ENCODE measurements around the gene TNNC2. TPM values are rescaled to one million over a fixed set of nuclear protein-coding genes. Genes with fewer than 3 reads are reported as not detected.

Gene TNNC2
- polyA plus RNA-seq, 3 donors = 0.71 to 1.2 (median 1.0) TPM

DNA sequence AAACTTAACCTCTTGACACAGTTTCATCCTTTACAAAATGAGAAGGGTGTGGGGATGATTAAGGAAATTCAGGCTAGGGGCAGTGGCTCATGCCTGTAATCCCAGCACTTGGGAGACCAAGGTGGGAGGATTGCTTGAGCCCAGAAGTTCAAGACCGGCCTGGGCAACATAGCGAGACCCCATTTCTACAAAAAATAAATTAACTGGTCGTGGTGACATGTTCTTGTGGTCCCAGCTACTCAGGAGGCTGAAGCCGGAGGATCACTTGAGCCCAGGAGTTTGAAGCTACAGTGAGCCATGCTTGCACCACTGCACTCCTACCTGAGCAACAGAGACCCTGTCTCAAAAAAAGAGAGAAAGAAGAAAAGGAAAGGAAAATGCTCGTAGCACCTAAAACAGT, 39.3 kb upstream of the TNNC2 start:
- Mint-ChIP-seq H3K27me3 (ENCODE audit: low read depth in 3 of 3) (peaks cover 0 to 3% (median 0%) of the 10 kb centered on the region in 3 donors), H3K4me1 (peaks cover 4% of the 10 kb centered on the region), H3K27ac (peak overlapping the region in 1 of 7 donors; percentile 63), H3K9me3 (no peaks in the 10 kb centered on the region), H3K4me3 (no peak overlapping the region), H3K36me3 (peaks cover 4 to 10% of the 10 kb centered on the region in 2 donors)
- Histone ChIP-seq H3K27ac (ENCODE audit: low read depth in 1 of 2, low read length in 2 of 2) (no peak overlapping the region), H4K20me1 (ENCODE audit: insufficient read depth, low read length) (no peaks in the 10 kb centered on the region), H3K4me2 (replicated peaks; ENCODE audit: extremely low read depth, low read length, poor library complexity, severe bottlenecking) (no peak overlapping the region), H3K27me3 (ENCODE audit: control insufficient read depth in 2 of 2, insufficient read depth in 2 of 2, low read length in 2 of 2) (no peaks in the 10 kb centered on the region), H3K79me2 (ENCODE audit: insufficient read depth, low read length) (peaks cover 4% of the 10 kb centered on the region), H3K36me3 (replicated peaks in 1 of 2; ENCODE audit: control insufficient read depth in 1 of 2, insufficient read depth in 2 of 2, low read length in 2 of 2) (no peaks in the 10 kb centered on the region), H3K9ac (ENCODE audit: insufficient read depth, low read length, poor library complexity, severe bottlenecking) (no peak overlapping the region), H3K9me3 (replicated peaks in 1 of 2; ENCODE audit: control insufficient read depth in 1 of 2, insufficient read depth in 1 of 2, low read length in 2 of 2) (no peaks in the 10 kb centered on the region), H2AFZ (ENCODE audit: insufficient read depth, low read depth, low read length, poor library complexity, severe bottlenecking) (no peak overlapping the region), H3K4me3 (replicated peaks in 1 of 3; ENCODE audit: low read depth in 2 of 3, low read length in 3 of 3) (no peak overlapping the region), H3K4me1 (ENCODE audit: control insufficient read depth in 1 of 2, insufficient read depth in 2 of 2, low read length in 2 of 2) (no peaks in the 10 kb centered on the region)
- intact Hi-C loops (cut with micrococcal nuclease) = no loop called here
- WGBS (ENCODE audit: insufficient coverage) = no CpG with 5 or more reads among the region's 5 CpGs
- DNase-seq = no peak
- TF ChIP-seq CTCF (IDR thresholded peaks at IDR 0.05) = no peak

- no peaks in the 10 kb centered on the region for H4K20me1 ChIP-seq (ENCODE audit: insufficient read depth, low read length)
- no peak for TF ChIP-seq CTCF (IDR thresholded peaks at IDR 0.05)
- peaks cover 14% of the 10 kb centered on the region for H3K79me2 ChIP-seq (ENCODE audit: insufficient read depth, low read length)
- no peak overlapping the region for H3K9ac ChIP-seq (ENCODE audit: insufficient read depth, low read length, poor library complexity, severe bottlenecking)
- H3K27ac ChIP-seq (ENCODE audit: low read depth in 1 of 2, low read length in 2 of 2) = no peak overlapping the region
- H3K27me3 ChIP-seq (ENCODE audit: control insufficient read depth in 2 of 2, insufficient read depth in 2 of 2, low read length in 2 of 2) = no peaks in the 10 kb centered on the region
- Mint-ChIP-seq H3K36me3 (peaks cover 2 to 11% of the 10 kb centered on the region in 2 donors), H3K4me3 (no peak overlapping the region), H3K27ac (peak overlapping the region in 1 of 7 donors; percentile 16), H3K9me3 (no peaks in the 10 kb centered on the region), H3K4me1 (peaks cover 7% of the 10 kb centered on the region), H3K27me3 (ENCODE audit: low read depth in 3 of 3) (peaks cover 0 to 4% (median 0%) of the 10 kb centered on the region in 3 donors)
- no peak overlapping the region for H3K4me2 ChIP-seq (replicated peaks; ENCODE audit: extremely low read depth, low read length, poor library complexity, severe bottlenecking)
- H3K9me3 ChIP-seq (replicated peaks in 1 of 2; ENCODE audit: control insufficient read depth in 1 of 2, insufficient read depth in 1 of 2, low read length in 2 of 2) = no peaks in the 10 kb centered on the region
- H3K4me3 ChIP-seq (replicated peaks in 1 of 3; ENCODE audit: low read depth in 2 of 3, low read length in 3 of 3) = no peak overlapping the region
- intact Hi-C loops (cut with micrococcal nuclease) = no loop called here
- 92% methylated on average over 3 of the region's 7 CpGs for WGBS (ENCODE audit: insufficient coverage)
- no peaks in the 10 kb centered on the region for H3K36me3 ChIP-seq (replicated peaks in 1 of 2; ENCODE audit: control insufficient read depth in 1 of 2, insufficient read depth in 2 of 2, low read length in 2 of 2)
- no peak overlapping the region for H2AFZ ChIP-seq (ENCODE audit: insufficient read depth, low read depth, low read length, poor library complexity, severe bottlenecking)
- no peak for DNase-seq
- H3K4me1 ChIP-seq (ENCODE audit: control insufficient read depth in 1 of 2, insufficient read depth in 2 of 2, low read length in 2 of 2) = no peaks in the 10 kb centered on the region
Measured at GRCh38 chr20:45863543-45864470, 36.7 kb upstream of the TNNC2 start.
